Germinal center (tissue), 1 donor: ENCODE results near the gene CTTNBP2NL.
A peak's percentile ranks its signal among the peaks of the same experiment; 100 is the strongest.

Source experiments
- DNase-seq: peaks from one replicate; pipeline ENCODE4 v3.0.0; 2012; ENCODE audit warnings: mixed read lengths, low spot score

Gene CTTNBP2NL, protein sequence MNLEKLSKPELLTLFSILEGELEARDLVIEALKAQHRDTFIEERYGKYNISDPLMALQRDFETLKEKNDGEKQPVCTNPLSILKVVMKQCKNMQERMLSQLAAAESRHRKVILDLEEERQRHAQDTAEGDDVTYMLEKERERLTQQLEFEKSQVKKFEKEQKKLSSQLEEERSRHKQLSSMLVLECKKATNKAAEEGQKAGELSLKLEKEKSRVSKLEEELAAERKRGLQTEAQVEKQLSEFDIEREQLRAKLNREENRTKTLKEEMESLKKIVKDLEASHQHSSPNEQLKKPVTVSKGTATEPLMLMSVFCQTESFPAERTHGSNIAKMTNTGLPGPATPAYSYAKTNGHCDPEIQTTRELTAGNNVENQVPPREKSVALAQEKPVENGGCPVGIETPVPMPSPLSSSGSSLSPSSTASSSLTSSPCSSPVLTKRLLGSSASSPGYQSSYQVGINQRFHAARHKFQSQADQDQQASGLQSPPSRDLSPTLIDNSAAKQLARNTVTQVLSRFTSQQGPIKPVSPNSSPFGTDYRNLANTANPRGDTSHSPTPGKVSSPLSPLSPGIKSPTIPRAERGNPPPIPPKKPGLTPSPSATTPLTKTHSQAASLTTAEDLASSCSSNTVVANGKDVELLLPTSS

DNA sequence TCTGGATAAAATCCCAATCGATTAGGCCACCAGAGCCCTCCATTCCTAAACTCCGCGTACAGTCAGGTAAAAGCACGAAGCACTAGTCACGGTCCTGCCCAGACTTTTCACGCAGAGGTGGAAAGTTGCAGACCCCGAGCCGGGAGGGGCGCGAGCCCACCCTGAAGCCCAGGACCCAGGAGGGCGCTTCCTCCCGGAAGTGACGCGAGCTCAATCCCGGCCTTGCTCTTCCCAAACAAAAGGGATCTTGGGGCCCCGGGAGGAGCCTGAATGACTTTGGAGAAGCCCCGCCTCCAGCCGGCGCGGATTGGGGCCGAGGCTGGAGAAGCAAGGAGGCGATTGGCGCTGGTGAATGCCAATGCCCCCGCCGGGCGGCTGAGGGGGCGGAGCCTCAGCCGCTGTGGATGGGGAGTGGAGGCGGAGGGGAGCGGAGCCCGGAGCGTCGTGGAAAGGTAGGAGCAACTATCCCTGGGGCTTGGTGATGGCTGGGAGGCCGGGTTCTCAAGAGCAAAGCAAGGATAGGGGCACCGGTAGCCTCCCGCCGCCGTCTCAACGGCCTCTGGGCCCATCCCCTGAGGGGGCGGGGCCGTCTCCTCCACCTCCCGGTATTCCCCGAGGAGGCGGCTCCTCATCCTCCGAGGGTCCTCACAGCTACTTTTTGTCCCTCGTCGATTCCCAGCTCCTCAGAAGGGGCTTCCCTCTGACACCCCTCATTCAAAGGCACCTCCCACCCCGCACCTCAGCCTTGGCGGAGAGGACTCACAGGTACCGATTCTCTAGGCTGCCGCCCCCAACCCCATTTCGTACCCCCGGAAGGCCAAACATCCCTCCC, at the start of gene CTTNBP2NL:
Gene CTTNBP2NL (plus strand): TSS at position 394 of the 832 bp plus-strand sequence. CDS start 19,952 bp downstream, outside the sequence.
- DNase-seq = peak; percentile 97

DNA sequence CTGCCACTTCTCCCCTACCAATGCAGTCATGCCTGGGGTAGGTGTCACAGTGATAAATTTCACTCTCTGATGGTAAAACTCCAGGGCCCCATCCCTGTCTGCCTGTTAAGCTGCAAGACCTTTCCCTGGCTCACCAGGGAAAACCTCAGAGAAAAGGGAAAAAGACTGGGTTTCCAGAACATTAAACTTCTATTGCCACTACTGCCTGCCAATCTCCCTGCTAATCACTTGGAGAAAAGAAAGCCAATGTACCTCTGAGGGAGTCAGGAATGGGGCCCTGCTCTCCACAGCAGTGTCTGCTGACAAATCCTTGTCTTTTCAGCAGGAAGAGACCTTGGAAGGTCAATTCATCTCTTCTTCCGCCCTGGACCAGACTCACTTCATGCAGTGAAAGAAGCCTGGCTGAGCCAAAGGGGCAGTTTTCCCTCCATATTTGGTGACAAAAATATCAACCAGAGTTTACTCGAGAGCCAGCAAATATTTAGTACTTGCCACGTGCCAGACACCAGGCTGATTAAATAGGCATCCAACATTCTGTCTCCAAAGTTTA, 49.1 kb upstream of the CTTNBP2NL start:
- no peak for DNase-seq

DNA sequence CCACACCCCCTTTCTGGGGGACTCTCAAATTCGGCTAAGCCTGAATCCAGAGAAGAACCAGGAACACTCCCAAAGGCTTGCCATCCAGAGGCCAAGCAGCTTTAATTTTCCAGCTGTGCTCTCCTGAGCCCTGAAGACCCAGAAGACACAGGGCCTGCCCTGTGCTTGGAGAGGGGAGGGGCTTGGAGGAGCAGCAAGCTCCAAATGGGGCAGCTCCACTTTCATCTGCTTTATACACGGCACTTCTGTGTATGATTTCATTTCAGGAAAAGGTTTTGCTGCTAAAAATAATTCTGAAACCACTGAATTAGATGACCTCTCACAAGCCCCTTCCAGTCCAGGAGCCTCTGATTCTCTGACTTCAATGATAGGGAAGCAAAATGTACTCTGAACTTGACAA, 39.2 kb upstream of the CTTNBP2NL start:
- no peak for DNase-seq

DNA sequence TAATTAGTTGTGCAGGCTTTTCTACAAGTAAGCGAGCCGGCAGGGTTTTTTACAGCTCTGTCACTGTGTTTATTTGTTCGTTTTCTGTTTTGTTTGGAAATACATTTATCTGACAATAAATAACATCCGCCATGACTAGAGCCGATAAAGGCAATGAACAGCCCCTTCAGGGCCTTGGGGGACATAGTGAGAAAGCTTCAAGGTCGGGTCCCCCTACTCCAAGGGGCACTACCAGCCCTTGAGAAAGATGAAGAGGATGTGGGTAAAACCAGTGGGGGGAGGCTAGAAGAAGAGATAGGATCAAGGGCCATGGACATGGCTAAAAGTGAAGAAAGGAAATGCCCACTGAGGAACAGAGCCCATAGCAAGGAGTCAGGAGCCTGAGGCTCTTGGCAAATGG, 38.5 kb upstream of the CTTNBP2NL start:
- no peak for DNase-seq

DNA sequence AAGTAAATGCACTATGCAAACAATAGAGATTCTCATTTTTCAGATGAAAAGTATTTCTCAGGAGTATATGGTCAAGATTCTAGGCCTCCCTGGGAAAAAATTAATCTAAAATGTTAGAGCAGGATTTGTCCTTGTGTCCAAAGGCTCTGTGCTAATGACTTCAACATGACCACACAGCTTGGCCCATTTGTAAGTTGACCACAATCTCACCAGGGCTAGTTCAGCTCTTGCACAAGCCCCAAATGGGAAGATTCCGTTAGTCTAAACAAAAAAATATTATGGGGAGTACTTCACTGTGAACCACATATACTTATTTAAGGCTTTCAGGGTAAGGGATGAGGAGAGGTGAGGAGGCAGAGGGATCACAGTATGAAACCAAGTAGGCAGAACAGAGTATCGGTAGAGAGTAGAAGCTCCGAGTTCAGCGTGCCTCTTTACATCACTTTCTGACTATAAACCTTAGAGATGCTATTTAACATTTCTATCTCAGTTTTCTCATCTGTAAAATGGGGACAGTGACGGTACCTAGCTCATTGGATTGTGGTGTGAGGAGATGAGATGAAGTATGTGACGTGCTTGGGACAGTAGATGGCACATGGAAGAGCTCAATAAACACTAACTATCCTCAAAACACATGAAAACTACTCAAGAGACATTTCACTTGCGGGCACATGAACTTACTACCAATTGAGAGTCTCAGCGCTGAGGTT, 37.8 kb upstream of the CTTNBP2NL start:
- no peak for DNase-seq

DNA sequence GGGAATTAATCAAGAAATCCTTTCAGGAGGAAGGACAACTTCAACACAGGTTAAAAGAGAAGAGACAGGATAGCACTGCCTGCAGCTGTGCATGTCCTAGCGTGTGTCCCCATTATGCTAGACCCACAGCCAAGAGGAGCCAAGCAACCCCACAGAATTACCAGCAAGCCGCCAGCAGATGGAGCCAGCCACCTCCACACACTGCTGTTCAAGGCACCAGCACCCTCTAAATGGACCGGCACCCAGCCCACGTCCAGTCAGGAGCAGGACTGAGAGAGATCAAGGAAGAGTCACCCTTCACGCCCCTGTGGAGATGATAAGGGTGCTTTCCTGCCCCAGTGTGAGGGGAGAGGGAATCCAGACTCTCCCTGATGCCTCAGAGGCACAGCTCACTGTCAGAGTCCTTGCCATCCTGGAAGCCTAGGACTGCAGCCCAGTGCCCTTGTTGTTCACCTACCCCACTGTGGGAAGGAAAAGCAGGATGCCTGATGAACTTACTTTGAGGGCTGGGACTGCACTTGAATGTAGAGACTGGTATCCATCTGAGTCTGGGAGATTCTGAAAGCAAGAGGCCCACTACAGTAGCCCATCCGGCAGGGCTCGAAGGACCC, 37.1 kb upstream of the CTTNBP2NL start:
- DNase-seq = peak; percentile 44

DNA sequence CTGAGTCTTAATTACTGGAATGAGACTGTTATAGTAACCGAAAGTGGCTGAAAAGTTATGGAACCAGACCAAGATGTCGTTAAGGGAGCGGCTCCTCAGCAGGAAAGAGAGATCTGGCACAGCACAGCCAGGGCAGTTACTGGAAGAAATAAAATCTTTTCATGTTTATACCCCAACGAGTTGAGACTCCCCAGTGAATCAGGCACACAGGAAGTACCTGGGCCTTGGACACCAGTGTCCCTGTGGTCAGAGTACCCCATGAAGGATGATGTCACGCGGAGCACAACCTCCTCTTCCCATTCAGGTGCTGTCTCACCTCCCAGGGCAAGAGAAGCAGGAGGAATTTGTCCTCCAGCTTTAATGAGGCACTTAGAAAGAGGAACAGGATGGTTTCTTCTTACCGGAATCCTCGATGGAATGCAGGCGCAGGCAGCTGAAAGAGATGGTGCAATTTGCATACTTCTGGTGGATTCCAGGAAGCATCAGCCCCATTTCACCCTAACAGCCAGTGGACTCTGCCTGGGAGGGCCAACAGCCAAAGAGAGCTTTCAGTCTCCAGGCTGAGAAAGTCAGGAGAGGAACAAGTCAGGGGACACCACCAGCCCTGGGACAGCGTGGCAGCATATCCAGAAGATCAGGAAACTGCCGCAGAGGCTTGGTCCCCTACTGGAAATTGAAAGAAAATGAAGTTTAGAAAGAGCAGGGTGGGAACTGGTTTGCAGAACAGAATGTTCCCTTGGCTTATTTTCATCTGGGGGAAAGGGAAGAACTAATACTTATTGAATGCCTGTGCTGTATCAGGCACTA, 35.9 kb upstream of the CTTNBP2NL start:
- DNase-seq = no peak

DNA sequence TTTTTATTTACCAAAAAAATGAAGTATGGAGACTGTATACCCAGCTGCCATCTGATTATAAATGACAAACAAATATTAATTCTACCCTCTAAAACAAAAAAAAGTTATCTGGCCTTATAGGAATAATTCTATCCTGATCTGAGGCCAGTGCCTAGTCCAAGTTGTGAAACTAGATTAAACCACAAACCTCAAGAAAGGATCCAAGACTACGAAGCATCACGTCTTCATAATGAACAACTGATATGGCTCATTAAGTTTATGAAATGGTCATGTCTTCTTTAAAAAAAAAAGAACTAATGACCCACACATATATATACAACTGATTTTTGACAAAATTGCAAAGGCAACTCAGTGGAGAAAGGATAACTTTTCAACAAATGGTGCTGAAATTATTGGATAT, 32.4 kb upstream of the CTTNBP2NL start:
- DNase-seq = no peak

DNA sequence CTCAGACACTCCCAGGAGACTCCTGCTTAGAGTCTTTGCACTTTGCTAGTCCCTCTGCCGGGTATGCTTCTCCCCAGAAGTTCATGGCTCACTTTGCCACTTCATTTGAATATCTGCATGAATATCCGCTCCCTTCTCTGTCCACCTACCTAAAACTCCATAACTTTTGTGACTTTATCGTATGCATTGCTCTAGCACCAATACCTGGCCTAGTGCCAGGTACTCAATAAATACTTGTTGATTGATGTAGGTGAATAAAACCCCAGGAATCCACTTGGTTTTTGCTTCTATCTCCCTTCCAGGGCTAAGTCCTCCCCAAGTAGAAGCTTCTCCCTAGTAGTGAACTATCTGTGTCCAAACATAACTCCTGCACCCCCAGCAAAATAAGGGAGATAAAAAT, 27.8 kb upstream of the CTTNBP2NL start:
- DNase-seq = no peak

DNA sequence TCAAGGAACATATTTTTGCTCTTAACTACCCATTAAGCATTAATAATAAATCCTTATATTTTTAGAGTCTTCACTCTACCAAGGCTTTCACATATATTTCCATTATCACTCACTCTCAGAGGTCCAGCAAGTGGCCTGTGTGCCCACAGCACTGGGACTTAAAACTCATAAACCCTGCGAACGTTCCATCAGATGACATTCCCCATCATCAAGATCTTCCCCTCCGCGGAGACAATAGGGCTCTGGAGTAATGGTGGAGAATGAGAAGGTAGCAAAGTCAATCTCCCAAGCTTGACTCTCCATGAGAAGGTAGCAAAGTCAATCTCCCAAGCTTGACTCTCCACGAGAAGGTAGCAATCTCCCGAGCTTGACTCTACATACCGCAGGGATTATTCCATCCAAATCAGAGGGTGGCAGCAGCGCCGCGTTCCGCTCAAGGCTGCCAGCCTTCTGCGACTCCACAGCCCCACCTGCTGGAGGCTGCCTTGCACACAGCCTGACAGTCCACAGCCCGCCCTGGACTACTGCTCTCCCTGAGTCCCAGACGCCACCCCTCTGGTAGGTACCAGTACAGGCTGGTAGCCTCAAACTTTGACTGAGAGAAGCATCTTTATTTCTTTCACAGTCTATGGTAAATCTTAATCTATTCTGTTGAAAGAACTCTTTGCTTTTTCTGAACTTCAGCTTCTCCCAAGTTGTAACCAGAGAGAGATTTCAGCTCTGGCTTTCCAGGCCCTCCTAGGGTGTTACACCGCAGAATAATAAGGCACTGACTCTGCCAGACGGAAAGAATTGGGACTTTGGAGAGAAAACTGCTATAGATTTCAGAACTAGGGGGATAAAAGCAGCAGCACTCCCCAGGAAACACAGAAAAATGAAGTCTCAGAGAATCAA, 26.4 kb upstream of the CTTNBP2NL start:
- peak; percentile 83 for DNase-seq

DNA sequence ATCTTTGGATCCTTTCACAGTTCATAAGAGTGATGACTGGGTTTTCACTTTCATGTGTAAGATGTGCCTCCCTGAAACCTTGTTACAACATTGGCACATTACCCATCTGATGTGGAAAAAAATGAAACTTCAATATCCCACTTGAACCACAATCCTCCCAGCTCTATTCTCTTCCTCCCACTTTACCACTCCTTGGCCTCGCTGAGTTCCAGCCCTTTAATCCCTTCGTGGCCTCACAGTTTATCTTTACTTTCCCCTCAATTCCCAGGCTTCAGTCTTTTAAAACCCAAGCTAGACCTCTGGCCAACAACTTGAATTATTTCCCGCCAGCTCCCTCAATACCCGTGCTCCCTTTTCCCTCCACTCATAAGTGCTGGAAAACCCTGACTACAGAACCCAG, 25.0 kb upstream of the CTTNBP2NL start:
- no peak for DNase-seq

DNA sequence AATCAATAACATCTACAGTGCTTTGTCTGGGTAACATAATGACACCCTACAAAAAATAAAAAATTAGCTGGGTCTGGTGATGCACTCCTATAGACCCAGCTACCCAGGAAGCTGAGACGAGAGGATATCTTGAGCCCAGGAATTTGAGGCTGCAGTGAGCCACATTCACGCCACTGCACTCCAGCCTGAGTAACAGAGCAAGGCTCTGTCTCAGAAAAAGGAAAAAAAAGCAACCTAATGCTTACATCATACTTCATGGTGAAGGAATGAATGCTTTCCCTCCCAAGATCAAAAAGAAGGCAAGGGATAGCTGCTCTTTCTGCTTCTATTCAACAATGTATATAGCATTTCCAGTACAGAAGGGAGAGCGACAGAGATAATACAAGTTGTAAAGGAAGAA, 24.2 kb upstream of the CTTNBP2NL start:
- no peak for DNase-seq

DNA sequence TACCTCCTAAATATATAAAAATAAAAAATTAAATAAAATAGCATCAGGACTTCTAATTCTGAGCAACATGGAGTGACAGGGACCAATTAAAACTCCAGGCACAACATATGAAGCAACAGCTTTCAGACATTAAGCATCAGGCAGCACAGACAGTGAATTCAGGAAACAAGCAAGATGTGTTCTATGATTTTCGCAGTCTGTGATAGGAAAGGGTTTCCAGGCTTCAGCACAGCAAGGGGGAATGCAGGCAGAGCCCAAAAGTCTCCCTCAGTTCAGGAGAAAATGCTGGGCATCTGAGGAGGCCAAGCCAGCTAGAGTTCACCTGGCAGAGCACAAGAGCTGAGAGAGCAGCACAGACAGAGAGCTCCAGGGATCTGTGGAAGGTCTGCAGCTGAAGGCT, 22.2 kb upstream of the CTTNBP2NL start:
- no peak for DNase-seq

DNA sequence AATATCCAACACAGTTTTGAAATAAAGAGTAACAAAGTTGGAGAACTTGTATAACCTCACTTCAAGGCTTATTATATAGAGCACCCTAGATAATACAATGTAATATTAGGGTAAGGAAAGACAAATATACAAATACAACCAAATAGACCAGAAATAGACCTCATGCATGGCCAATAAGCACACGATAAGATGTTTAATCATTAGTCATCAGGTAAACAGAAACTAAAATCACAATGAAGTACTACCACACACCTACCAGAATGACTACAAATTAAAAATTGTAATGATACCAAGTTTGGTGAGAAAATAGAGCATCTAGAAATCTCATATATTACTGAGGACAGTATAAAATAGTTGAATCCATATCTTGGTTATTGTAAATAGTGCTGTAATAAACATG, 20.3 kb upstream of the CTTNBP2NL start:
- no peak for DNase-seq

DNA sequence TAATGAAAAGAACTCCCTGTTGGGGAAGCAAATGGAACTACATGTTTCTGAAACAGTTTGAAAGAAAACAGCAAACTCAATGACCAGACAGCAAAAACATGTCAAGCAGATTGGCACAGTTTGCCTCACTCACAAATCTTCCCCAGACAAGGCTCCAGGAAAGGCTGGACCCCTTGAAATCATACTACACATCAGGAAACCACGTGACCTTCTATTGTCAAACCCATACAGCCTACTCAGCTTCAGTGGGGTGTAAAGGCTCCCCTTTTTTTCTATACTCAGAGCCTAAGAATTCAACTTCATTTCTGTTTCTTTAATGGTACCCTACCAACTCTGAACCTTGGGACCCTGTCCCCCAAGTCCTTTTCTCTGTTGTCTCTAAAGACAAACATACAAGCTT, 15.7 kb upstream of the CTTNBP2NL start:
- no peak for DNase-seq

DNA sequence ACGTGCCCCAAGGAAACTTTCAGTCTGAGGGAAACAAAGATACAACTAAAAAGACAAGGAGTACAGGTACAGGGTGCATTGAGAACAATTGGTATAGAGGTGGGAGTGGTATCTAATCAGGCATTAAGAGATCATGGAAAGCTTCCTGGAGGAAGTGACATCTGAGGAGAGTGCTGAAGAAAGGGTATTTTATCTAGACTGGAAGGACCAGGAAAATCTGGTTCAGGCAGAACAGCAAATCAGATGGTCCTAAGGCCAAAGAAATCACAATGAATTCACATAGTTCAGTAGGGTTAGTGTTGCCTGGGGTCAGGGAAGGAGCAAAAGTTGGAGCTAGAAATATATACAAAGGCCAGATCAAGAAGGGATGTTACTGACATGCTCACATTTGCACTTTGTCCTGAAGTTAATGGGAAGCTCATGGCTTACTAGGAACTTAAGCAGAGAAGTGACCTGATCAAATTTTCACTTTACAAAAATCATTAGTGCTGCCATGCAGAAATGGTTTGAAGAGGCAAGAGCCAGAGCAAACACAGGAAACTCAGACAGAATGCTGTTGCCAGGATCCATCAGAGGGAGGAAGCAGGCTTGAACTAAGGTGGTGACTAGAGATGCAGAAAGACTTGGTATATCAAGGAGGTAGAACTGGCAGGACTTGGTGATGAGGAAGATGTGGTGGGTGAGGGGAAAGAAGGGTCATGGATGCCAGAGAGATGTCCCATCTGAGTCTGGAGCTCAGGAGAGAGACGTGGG, 14.5 kb upstream of the CTTNBP2NL start:
- no peak for DNase-seq

DNA sequence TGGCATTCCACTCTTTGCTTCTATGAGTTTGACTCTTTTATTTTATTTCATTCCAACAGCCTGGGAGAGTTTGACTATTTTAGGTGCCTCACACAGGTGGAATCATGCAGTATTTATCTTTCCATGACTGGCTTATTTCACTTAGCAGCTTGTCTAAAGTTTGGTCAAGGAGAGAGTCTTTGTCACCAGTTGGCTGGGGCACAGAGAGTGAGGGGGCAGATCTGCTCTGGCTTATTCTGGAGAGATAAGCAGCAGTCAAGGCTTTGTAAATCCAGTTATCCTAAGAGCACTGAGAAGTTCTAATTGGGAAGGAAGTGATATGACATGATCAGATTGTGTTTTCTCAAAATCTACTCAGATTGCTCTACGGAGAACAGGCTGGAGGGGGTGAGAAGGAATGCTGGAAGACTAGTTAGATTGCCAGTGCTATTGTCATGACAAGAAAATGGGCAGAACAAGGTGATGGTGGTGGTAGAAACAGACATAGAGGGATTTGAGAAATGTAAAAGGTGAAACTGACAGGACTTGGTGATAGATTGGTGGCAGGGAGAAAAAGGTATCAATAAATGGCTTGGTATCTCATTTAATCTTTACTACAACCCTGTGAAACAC, 12.1 kb upstream of the CTTNBP2NL start:
- no peak for DNase-seq

DNA sequence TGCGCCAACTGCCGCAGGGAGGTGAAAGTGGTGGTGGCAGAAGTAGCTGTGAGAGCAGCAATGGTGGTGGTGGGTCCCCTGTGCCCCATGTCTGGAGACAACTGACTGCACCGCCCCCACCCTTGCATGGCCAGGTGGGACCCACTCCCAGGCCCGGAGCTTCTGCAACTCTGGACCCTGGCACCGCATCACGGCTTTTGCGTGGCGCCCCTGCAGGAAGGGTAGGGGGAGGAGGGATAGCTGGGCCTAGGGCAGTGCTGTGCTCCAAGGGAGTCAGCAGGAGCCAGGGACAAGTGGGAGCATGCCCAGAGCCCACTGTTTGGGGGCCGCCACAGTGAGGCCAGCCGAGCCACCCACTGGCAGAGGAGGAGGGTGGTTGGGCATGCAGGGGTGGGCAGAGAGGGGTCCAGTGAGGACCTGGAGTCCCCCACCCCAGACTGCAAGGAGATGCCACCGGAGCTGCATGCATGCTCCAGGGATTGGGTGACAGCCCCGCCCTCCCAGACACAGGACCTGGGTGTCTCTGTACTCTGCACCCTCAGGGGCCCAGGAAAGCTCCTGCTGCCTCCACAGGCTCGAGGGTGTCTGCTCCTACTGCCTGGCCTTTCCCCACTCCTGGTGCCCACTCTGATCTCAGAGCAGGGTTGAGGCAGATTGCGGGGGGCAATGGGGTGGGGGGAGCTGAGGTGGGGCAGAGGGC, 9.8 kb upstream of the CTTNBP2NL start:
- DNase-seq = no peak
